Measurements from ENCODE around the gene KIF18B.

KIF18B gene

GRCh38 chr17:44905006-44906000 is 42.3 kb downstream of the KIF18B start:
- DNase-seq (ENCODE audit: low read depth) = no peak

GRCh38 chr17:44904001-44904984 is 43.3 kb downstream of the KIF18B start:
- DNase-seq (ENCODE audit: low read depth) = no peak

GRCh38 chr17:44903012-44903685 is 44.4 kb downstream of the KIF18B start:
- DNase-seq (ENCODE audit: low read depth) = no peak

- DNase-seq (ENCODE audit: low read depth) = no peak
These were observed 45.3 kb downstream of the KIF18B start for GRCh38 chr17:44902135-44902760.

GRCh38 chr17:44901411-44901921 is 46.1 kb downstream of the KIF18B start:
- DNase-seq (ENCODE audit: low read depth) = no peak

GRCh38 chr17:44900894-44901293 is 46.7 kb downstream of the KIF18B start:
- DNase-seq (ENCODE audit: low read depth) = no peak

- DNase-seq (ENCODE audit: low read depth) = peak; percentile 77
These were observed 48.3 kb downstream of the KIF18B start, which contains the start of gene EFTUD2 for GRCh38 chr17:44899074-44899782. EFTUD2 (minus strand) TSS chr17:44899445; CDS start chr17:44894521, 4,924 bp downstream.

- DNase-seq (ENCODE audit: low read depth) = no peak
These were observed 48.9 kb downstream of the KIF18B start for GRCh38 chr17:44898768-44899073.

GRCh38 chr17:44894642-44895041 is 52.9 kb downstream of the KIF18B start:
- no peak for DNase-seq (ENCODE audit: low read depth)

GRCh38 chr17:44892250-44892649 is 55.3 kb downstream of the KIF18B start:
- DNase-seq (ENCODE audit: low read depth) = no peak

GRCh38 chr17:44889003-44889402 is 58.6 kb downstream of the KIF18B start:
- DNase-seq (ENCODE audit: low read depth) = no peak

GRCh38 chr17:44887971-44888954 is 59.3 kb downstream of the KIF18B start:
- no peak for DNase-seq (ENCODE audit: low read depth)

GRCh38 chr17:44887016-44887415 is 60.6 kb downstream of the KIF18B start:
- no peak for DNase-seq (ENCODE audit: low read depth)

GRCh38 chr17:44884941-44885340 is 62.6 kb downstream of the KIF18B start:
- DNase-seq (ENCODE audit: low read depth) = no peak

- DNase-seq (ENCODE audit: low read depth) = no peak
These were observed 66.4 kb downstream of the KIF18B start for GRCh38 chr17:44881145-44881544.

GRCh38 chr17:44880062-44880461 is 67.5 kb downstream of the KIF18B start:
- DNase-seq (ENCODE audit: low read depth) = no peak

GRCh38 chr17:44879376-44879775 is 68.2 kb downstream of the KIF18B start:
- DNase-seq (ENCODE audit: low read depth) = no peak

GRCh38 chr17:44878627-44879221 is 68.8 kb downstream of the KIF18B start:
- no peak for DNase-seq (ENCODE audit: low read depth)

- no peak for DNase-seq (ENCODE audit: low read depth)
These were observed 70.5 kb downstream of the KIF18B start for GRCh38 chr17:44877121-44877520.

All from CMK (cell line).